Measurements from ENCODE around the gene BPHL.
"Not testable (repeated sequence)": the region's sequence is repeated elsewhere in the genome, so short reads cannot be mapped to it uniquely, and the experiment has no call there.

The BPHL gene

DNA sequence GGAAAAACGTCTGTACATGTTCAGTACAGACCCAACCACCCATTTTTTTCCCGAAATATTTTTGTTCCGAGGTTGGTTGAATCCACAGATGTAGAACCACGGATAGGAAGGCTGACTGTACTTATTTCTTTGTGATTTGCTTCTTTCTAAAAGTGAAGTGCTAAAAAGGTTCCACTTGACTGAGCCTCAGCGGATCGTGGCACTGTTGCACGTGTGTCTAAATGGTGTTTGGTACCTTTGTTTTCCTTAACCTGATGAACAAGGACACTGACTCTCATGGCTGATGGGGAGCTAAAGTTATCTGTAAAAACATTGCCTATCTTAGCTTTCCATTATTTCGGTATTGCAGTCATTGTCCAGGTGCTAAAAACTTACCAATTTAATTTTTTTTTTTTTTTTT, 6.2 kb downstream of the BPHL start:
- DNase-seq: no peak

- no peak for DNase-seq
Measured at GRCh38 chr6:3125815-3126214, 7.3 kb downstream of the BPHL start.

DNA sequence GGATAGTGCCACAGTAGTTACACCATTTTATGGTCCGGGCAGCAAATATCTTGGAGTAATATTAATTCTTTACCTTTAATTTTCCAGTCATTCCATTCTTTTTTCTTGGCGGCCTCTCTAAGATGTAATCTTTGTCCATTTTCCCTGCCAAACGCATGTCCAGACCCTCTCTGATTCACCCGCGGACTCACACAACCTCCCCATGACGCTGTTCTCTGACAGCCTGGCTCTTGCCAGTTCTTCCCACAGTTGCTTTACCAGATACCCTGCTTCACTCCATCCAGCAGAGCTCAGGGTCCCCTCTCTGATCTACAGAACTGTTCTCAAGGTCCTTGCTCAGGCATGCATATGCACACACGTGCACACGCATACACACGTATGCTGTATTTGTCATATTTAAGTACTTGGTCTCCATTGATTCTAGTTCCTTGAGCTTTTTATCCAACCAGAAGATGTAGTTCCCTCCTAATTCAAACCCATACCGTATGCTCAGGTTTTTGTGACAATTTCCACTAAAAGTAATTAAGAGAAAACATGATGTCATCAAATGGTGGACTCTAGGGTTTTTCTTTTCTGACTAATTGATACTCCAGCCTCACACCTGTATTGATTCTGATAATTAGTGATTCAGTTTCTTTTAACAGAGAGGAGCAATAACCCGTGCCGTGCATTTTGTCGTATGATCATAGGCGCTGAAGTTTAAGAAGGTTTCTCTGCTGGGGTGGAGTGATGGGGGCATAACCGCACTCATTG, 10.0 kb downstream of the BPHL start:
- DNase-seq: no peak

GRCh38 chr6:3131695-3132094, 13.2 kb downstream of the BPHL start:
- DNase-seq: no peak

DNA sequence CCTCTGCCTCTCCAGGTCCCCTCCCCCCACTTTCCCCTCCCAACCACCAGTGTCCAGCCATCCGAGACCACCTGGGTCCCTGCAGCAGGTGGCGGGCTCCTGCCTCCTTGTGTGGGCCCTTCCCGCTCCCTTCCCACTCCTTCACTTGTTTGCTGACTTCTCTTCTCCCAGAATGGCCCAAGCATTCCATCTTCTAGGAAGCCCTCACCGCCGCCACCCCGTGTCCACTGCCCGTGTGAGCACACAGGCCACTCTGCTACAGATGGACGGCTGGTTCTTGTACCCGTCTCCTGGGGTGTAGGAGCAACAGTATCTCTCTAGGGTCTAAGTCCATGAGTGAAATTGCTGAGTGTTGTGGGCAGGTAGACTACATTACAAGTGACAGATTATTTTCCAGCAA, 15.0 kb downstream of the BPHL start:
- DNase-seq: no peak

DNA sequence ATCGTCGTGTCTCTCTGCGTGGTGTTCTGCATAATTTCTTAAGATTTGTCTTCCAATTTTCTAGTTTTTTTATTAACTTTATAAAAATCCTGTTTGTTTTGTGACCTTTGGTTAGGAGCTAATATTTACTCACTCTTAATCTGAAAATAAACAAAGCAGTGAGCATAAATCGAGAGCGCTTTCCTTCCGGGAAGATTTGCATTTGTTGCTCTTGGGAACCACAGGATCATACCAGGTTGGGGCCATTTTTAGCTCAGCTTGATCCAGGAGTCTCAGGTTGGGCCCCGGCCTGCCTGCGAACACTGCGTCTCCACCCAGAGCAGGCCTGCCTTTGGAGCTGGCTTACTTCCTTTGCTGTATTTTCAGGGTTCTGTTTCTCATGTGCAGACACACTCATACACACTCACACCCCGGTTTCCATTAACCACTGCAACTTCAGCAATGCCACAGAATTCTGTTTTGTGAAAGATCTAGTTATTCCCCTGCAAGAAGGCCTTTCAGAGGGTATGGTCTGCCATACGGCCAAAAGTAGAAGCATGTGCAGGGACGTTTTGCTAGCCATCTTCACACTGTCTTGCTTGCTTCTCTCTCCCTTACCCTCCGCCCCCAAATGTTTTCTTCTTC, 17.3 kb downstream of the BPHL start:
- no peak for DNase-seq

GRCh38 chr6:3136292-3137011, 17.9 kb downstream of the BPHL start:
- no peak for DNase-seq

DNA sequence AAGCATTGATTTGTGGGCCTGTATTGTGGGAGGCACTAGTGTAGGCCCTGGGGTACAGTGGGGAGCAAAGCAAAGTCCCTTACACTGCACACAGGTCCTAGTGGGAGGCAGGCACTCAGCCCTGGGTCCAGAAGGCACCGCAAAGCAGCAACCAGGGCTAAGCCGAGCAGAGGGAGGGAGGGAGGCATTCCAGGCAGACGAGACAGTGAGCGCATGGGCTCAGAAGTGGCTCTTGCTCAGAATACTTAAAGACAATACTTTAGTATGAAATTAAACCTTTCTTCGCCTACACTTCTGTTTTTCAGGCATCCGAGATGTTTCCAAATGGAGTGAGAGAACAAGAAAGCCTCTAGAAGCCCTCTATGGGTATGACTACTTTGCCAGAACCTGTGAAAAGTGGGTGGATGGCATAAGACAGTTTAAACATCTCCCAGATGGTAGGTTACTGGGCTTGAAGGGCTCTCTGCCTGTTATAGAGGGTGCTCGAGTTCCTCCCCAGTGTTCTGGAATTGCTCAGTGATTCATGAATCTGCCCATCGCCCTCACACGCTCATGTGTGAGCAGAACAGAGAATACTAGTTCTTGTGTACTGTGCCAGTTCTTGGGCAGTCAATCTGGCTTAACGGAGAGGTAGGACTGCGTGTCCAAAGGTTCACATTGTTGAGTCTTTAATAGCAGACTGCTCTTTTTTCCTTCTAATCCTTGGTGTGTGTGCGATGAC, 18.7 kb downstream of the BPHL start:
- no peak for DNase-seq

DNA sequence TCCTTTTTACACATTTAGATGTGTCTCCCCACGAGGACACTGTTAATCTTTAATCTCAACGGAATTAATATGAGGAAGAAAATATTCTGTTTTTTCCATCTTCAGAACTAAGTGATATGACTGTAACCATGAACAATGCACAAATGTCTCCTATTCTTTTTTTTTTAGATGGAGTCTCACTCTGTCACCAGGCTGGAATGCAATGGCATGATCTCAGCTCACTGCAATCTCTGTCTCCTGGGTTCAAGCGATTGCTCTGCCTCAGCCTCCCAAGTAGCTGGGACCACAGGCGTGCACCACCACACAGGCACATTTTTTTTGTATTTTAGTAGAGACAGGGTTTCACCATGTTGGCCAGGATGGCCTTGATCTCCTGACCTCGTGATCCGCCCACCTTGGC, 19.4 kb downstream of the BPHL start:
- DNase-seq: not testable (repeated sequence)

DNA sequence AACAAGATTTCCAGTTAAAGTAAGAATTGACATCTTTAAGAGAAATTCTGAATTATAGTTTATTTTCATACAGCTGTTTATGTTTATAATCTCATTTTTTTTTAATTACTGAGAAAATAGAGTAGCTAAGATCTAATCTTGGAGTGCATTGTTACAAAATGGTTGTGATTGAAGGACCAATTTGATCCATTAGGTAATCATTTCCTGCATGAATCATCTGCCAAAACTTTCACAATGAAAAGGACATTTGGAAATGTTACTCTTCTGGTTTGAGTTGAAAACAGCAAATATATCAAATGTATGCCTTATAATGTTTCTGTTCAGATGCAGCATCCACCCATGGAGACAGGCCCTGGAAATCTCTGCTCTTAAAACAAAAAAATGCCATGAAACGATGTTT, 19.8 kb downstream of the BPHL start:
- no peak for DNase-seq

- no peak for DNase-seq
Measured at GRCh38 chr6:3139090-3139903, 20.8 kb downstream of the BPHL start.

GRCh38 chr6:3140201-3140600, 21.7 kb downstream of the BPHL start:
- DNase-seq: no peak

- no peak for DNase-seq
Measured at GRCh38 chr6:3142536-3142935, 24.0 kb downstream of the BPHL start.

GRCh38 chr6:3143158-3143557, 24.6 kb downstream of the BPHL start:
- no peak for DNase-seq

GRCh38 chr6:3144571-3144970, 26.1 kb downstream of the BPHL start:
- no peak for DNase-seq

- no peak for DNase-seq
Measured at GRCh38 chr6:3147914-3148757, 29.6 kb downstream of the BPHL start.

DNA sequence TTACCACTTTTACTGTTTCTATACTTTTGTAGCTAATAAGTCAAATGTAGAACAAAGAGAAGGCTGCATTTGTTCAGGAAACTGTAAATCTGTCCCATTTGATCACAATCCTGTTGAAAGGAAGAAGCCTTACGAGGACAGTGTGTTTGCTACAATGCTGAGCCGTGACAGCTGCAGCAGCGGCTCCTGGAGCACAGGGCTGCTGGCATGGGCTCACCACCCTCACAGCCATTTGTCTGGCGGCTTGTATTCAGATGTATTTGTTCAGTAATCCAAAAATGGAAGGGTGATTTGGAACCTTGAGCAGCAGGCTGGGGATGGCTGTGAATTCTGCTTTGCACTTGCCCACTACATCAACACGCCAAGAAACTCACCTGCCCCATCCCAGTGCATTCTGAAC, 33.2 kb downstream of the BPHL start:
- DNase-seq: no peak

- DNase-seq: no peak
Measured at GRCh38 chr6:3152689-3153088, 34.2 kb downstream of the BPHL start.

DNA sequence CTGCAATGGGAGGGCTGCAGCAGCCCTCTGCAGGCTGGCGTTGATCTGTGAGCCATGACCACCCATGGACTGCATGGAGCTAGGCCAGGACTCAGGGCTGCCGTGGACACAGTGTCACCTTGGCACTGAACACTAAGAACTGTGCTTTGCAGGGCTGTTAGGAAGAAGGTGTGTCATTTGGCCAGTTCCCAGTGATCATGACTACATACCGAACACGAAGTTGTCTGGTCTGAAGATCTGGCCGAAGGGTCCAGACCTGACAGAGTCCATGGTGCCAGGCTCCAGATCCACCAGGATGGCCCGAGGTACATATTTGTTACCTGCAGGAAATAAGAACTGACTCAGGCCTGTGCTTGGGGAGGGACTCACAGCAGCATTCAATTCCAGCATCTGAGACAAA, 36.9 kb downstream of the BPHL start:
- DNase-seq: not testable (repeated sequence)

- not testable (repeated sequence) for DNase-seq
Measured at GRCh38 chr6:3156184-3157130, 37.9 kb downstream of the BPHL start.
